ENCODE results near the gene NEUROG1. TPM values are rescaled to one million over a fixed set of nuclear protein-coding genes. Genes with fewer than 3 reads are reported as not detected.

NEUROG1 gene
- total and polyA plus RNA-seq, 8 donors = not detected

DNA sequence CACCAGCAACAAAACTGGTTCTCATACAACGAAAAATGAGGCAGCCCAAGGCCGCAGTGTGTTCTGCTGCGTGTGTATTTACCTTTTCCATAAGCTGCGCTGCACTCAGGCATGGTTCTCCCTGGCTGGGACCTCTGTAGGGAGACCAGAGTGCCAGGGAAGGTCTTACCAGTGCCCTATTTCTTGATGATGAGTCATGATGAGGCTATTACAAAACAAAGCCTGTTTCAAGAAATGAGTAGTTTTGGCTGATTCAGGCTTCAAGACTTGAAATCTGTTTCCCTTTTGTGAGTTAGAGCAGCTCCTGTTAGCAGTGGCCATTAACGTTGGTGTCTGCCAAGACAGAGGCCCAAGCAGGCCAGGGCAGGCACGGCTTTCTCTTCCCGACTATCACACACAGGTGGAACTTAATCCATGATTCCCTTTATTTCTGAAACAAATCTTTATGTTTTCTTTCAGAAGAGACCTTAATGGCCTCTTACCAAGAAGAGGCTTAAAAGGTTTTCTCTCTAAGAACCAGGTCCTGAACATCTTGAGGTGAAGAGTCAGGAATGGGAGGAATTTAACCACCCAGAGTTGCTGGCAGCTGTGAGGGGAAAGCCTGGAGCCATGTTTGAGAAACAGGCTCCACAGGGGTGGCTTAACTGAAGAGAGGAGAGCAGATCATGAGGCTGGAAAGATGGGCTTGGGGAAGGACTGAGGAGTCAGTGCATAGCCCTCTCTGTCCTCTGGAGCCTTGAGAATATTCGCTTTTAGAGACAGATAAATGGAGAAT is 42.2 kb downstream of the NEUROG1 start:
- Histone ChIP-seq H3K9me3 (no peaks in the 10 kb centered on the region), H3K4me3 (no peak overlapping the region), H3K27me3 (peaks cover 31 to 82% of the 10 kb centered on the region in 2 donors), H3K4me1 (peaks cover 18 to 36% of the 10 kb centered on the region in 2 donors), H3K27ac (no peak overlapping the region), H3K36me3 (no peaks in the 10 kb centered on the region)
- DNase-seq = no peak
- no peak for ATAC-seq
- no peak for TF ChIP-seq CTCF (IDR thresholded peaks at IDR 0.05)
- intact Hi-C loops (cut with DNase I) = no loop called here

DNA sequence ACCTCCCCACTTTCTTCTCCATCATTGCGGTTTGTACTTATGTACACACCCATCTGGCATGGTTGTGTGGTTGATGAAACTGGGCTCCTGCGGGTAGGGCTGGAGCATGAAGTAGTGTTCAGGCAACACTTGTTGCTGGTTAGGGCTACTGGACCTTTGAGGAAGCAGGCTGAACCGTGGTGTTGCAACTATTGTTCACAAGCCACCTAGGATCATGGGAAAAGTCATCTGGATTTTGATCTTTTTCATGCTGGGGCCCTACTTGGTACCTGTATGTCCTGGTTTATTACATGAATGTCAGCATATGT is 43.5 kb downstream of the NEUROG1 start:
- H3K4me3 ChIP-seq = no peak overlapping the region
- peaks cover 44 to 83% of the 10 kb centered on the region in 2 donors for H3K27me3 ChIP-seq
- peak in 1 of 4 donors; percentile 50 for DNase-seq
- H3K36me3 ChIP-seq = no peaks in the 10 kb centered on the region
- ATAC-seq = peak; percentile 68
- peaks cover 18 to 38% of the 10 kb centered on the region in 2 donors for H3K4me1 ChIP-seq
- H3K27ac ChIP-seq = no peak overlapping the region
- TF ChIP-seq CTCF (IDR thresholded peaks at IDR 0.05) = no peak
- no peaks in the 10 kb centered on the region for H3K9me3 ChIP-seq
- intact Hi-C loops (cut with DNase I) = no loop called here

- Histone ChIP-seq H3K4me1 (peaks cover 18 to 38% of the 10 kb centered on the region in 2 donors), H3K27ac (no peak overlapping the region), H3K4me3 (no peak overlapping the region), H3K9me3 (no peaks in the 10 kb centered on the region), H3K36me3 (no peaks in the 10 kb centered on the region), H3K27me3 (peaks cover 49 to 83% of the 10 kb centered on the region in 2 donors)
- intact Hi-C loops (cut with DNase I) = no loop called here
- ATAC-seq (peak; percentile 84), DNase-seq (peak in 3 of 4 donors; percentile 61 to 80 (median 68))
- no peak for TF ChIP-seq CTCF (IDR thresholded peaks at IDR 0.05)
These were observed 44.0 kb downstream of the NEUROG1 start for GRCh38 chr5:135491552-135492318.

GRCh38 chr5:135491038-135491551 is 44.7 kb downstream of the NEUROG1 start:
- Histone ChIP-seq H3K27ac (no peak overlapping the region), H3K4me3 (no peak overlapping the region), H3K27me3 (peaks cover 49 to 86% of the 10 kb centered on the region in 2 donors), H3K36me3 (no peaks in the 10 kb centered on the region), H3K9me3 (no peaks in the 10 kb centered on the region), H3K4me1 (peaks cover 18 to 38% of the 10 kb centered on the region in 2 donors)
- intact Hi-C loops (cut with DNase I) = no loop called here
- ATAC-seq = no peak
- DNase-seq = no peak
- TF ChIP-seq CTCF (IDR thresholded peaks at IDR 0.05) = no peak
